Lower leg skin (tissue), 4 donors: Measurements from ENCODE around the gene RBM45. TPM values are rescaled to one million over a fixed set of nuclear protein-coding genes. Genes with fewer than 3 reads are reported as not detected.

Source experiments
- DNase-seq, 2 donors: peaks; one replicate each; pipeline ENCODE4 v3.0.0-alpha.2; 2019; ENCODE audit warnings: low spot score in 2 of 2
- H3K4me3 ChIP-seq: fragments of 200-600 bp; sonication (generic); 2 replicates; pipeline ENCODE4 v1.5.1; 2017; ENCODE audit warnings: mild to moderate bottlenecking, low read depth; ENCODE audit not compliant: poor library complexity, severe bottlenecking
- POLR2A ChIP-seq, 2 donors: fragments of 450-650 bp; IDR thresholded peaks; one replicate each; pipeline ENCODE4 v1.6.1; 2016 to 2017; ENCODE audit warnings: antibody characterized with exemption in 2 of 2, mild to moderate bottlenecking in 1 of 2, moderate library complexity in 1 of 2
- WGBS, 2 donors: methylation state at CpG; one replicate each; pipeline ENCODE4 v1.1.5; 2018; 5-methylcytosine and 5-hydroxymethylcytosine counted together
- intact Hi-C: fragments of 100-400 bp; cut with DNase I; formaldehyde crosslinking; loops from one replicate; pipeline ENCODE4 v1.15.0; 2023; ENCODE audit warnings: low total_unique reads
- total RNA-seq, 4 donors: library from RNA; depleted of rRNA; stranded (reverse); fragments of >200 nt; gene quantifications; one replicate each; pipeline ENCODE4 v1.1.0, GENCODE V29; 2016
- TF ChIP-seq, protein P1 (sequence below), 3 donors: fragments of 450-650 bp; IDR thresholded peaks; one replicate each; pipeline ENCODE4 v1.5.1; 2016; ENCODE audit warnings: antibody characterized with exemption in 3 of 3, mild to moderate bottlenecking in 3 of 3, moderate library complexity in 2 of 3

RBM45 gene
- total RNA-seq, 4 donors from 2014 or later = 4.8 to 9.0 (median 8.4) TPM

DNA sequence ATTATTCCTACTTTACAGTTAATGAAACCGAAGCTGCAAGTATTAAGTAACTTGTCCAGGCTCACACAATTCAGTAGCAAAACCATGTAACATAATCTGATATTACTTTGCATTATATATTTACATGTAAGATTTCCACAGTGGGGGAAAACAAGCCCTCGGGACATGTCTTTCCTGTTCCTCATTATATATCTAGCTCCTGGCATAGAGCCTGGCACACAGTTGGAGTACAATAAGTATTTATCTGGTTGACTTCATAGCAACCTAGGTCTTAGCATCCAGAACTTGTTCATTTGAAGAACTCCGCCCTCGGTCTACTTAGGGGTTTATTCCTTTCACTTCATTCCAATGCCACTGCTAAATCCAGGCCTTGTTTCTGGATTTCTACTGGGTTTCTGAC is 1.6 kb upstream of the RBM45 start:
- intact Hi-C loops = loop anchor here (10.0 kb wide), 1 partner anchor 164 kb away; no protein-coding TSS in a partner anchor
- 45 to 55% methylated on average over 4 of the region's 4 CpGs for WGBS, 2 donors
- no peak for TF ChIP-seq POLR2A (IDR thresholded peaks at IDR 0.05)
- TF ChIP-seq, protein P1, sequence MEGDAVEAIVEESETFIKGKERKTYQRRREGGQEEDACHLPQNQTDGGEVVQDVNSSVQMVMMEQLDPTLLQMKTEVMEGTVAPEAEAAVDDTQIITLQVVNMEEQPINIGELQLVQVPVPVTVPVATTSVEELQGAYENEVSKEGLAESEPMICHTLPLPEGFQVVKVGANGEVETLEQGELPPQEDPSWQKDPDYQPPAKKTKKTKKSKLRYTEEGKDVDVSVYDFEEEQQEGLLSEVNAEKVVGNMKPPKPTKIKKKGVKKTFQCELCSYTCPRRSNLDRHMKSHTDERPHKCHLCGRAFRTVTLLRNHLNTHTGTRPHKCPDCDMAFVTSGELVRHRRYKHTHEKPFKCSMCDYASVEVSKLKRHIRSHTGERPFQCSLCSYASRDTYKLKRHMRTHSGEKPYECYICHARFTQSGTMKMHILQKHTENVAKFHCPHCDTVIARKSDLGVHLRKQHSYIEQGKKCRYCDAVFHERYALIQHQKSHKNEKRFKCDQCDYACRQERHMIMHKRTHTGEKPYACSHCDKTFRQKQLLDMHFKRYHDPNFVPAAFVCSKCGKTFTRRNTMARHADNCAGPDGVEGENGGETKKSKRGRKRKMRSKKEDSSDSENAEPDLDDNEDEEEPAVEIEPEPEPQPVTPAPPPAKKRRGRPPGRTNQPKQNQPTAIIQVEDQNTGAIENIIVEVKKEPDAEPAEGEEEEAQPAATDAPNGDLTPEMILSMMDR (IDR thresholded peaks at IDR 0.05) = no peak
- no peak for DNase-seq
- H3K4me3 ChIP-seq = no peak overlapping the region

DNA sequence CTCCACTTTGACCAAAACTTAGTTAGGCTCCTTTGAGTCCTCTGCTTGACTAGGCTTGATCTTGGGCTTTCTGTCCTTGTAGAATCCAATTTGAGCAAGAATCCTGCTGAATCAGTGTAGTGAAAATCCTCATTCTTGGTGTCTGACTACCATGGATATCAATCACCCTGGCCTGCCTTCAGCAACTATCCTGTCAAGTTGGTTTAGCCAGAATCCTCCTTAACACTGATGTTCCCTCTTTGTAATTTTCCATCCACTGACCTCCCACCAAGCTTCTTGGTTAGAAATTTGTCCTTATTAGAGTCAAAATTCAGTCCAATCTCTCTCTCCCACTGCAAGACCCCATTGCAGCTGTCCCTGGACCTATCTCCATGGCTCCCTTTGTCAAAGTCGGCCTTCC is 494 bp upstream of the RBM45 start:
- no peak overlapping the region for H3K4me3 ChIP-seq
- no peak for DNase-seq
- TF ChIP-seq POLR2A (IDR thresholded peaks at IDR 0.05) = no peak
- TF ChIP-seq, protein P1 (IDR thresholded peaks at IDR 0.05) = no peak
- 48 to 79% methylated on average over 1 of the region's 1 CpG for WGBS, 2 donors
- intact Hi-C loops = loop anchor here (10.0 kb wide), 1 partner anchor 163 kb away; no protein-coding TSS in a partner anchor

DNA sequence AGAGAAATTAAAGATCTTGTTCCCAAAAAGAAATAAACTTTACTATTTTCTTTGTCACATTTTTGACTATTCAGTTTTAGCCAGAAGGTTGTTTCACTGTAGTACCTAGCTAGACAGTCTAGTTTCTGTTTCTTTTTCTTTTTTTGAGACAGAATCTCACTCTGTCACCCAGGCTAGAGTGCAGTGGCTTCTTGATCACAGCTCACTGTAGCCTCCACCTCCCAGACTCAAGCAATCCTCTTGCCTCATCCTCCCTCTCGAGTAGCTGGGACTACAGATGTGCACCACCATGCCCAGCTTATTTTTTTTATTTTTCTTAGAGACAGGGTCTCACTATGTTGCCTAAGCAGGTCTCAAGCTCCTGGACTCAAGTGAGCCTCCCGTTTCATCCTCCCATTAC is 2.2 kb downstream of the RBM45 start:
- intact Hi-C loops = loop anchor here (10.0 kb wide), 1 partner anchor 160 kb away; no protein-coding TSS in a partner anchor
- TF ChIP-seq POLR2A (IDR thresholded peaks at IDR 0.05) = no peak
- TF ChIP-seq, protein P1 (IDR thresholded peaks at IDR 0.05) = no peak
- 74 to 80% methylated on average over 2 of the region's 2 CpGs for WGBS, 2 donors
- DNase-seq = no peak
- H3K4me3 ChIP-seq = no peak overlapping the region

GRCh38 chr2:178115271-178115670 is 3.0 kb downstream of the RBM45 start:
- no peak overlapping the region for H3K4me3 ChIP-seq
- DNase-seq = no peak
- no peak for TF ChIP-seq POLR2A (IDR thresholded peaks at IDR 0.05)
- TF ChIP-seq, protein P1 (IDR thresholded peaks at IDR 0.05) = no peak
- intact Hi-C loops = loop anchor here (10.0 kb wide), 1 partner anchor 160 kb away; no protein-coding TSS in a partner anchor

GRCh38 chr2:178117725-178118124 is 5.5 kb downstream of the RBM45 start:
- DNase-seq = no peak
- no peak overlapping the region for H3K4me3 ChIP-seq
- intact Hi-C loops = loop anchor here (10.0 kb wide), 1 partner anchor 157 kb away; no protein-coding TSS in a partner anchor
- TF ChIP-seq, protein P1 (IDR thresholded peaks at IDR 0.05) = no peak
- no peak for TF ChIP-seq POLR2A (IDR thresholded peaks at IDR 0.05)
- 98 to 100% methylated on average over 1 of the region's 1 CpG for WGBS, 2 donors
